ENCODE data around the gene KIF21A. TPM values are rescaled to one million over a fixed set of nuclear protein-coding genes. Genes with fewer than 3 reads are reported as not detected.

KIF21A gene
- total RNA-seq, 1 experiment from 2014 or later: 29.1 TPM

DNA sequence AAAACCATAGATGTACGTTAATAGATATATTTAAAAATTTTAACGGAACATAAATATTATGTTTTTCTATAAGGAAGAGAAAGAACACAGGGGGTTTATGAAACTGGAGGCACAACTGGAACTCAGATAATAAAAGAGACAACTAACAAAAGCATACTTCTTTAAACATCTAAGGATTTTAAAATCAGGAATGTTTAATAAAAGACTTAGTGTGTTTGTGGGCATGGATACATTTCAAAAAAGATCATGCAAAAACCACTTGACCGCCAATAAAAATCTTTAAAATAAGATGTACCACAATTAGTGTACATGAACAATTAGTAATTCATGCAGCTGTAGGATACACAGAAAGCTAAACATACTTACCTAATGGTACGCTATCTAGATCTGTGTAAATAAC lies 113.0 kb downstream of the KIF21A start:
- intact Hi-C loops (cut with micrococcal nuclease): no loop called here
- Histone ChIP-seq H3K79me2 (ENCODE audit: insufficient read depth, low read length) (no peaks in the 10 kb centered on the region), H3K9me3 (ENCODE audit: control insufficient read depth in 1 of 2, insufficient read depth in 1 of 2, low read depth in 1 of 2, low read length in 2 of 2) (no peaks in the 10 kb centered on the region), H3K27ac (ENCODE audit: low read depth, low read length) (no peak overlapping the region), H3K4me3 (replicated peaks in 1 of 2; ENCODE audit: low read depth in 1 of 2, low read length in 2 of 2) (no peak overlapping the region), H3K4me1 (ENCODE audit: control insufficient read depth in 1 of 2, insufficient read depth in 2 of 2, low read length in 2 of 2) (no peaks in the 10 kb centered on the region), H3K9ac (ENCODE audit: low read length) (no peak overlapping the region), H3K9me2 (ENCODE audit: insufficient read depth) (no peaks in the 10 kb centered on the region), H3K36me3 (ENCODE audit: control insufficient read depth in 1 of 2, insufficient read depth in 2 of 2, low read length in 2 of 2) (peaks cover 5 to 14% of the 10 kb centered on the region in 2 experiments; a peak in 2 of 4 replicates), H3K27me3 (ENCODE audit: insufficient read depth, low read length) (no peaks in the 10 kb centered on the region), H3K4me2 (ENCODE audit: low read length) (no peak overlapping the region), H4K20me1 (ENCODE audit: insufficient read depth) (no peaks in the 10 kb centered on the region), H2AFZ (ENCODE audit: low read depth, low read length, poor library complexity, severe bottlenecking) (no peak overlapping the region)
- TF ChIP-seq EZH2 (IDR thresholded peaks at IDR 0.05): no peak
- TF ChIP-seq, protein P1, sequence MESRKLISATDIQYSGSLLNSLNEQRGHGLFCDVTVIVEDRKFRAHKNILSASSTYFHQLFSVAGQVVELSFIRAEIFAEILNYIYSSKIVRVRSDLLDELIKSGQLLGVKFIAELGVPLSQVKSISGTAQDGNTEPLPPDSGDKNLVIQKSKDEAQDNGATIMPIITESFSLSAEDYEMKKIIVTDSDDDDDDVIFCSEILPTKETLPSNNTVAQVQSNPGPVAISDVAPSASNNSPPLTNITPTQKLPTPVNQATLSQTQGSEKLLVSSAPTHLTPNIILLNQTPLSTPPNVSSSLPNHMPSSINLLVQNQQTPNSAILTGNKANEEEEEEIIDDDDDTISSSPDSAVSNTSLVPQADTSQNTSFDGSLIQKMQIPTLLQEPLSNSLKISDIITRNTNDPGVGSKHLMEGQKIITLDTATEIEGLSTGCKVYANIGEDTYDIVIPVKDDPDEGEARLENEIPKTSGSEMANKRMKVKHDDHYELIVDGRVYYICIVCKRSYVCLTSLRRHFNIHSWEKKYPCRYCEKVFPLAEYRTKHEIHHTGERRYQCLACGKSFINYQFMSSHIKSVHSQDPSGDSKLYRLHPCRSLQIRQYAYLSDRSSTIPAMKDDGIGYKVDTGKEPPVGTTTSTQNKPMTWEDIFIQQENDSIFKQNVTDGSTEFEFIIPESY (IDR thresholded peaks at IDR 0.05; ENCODE audit: extremely low read depth, insufficient replicate concordance, low read length): no peak
- no peak for TF ChIP-seq ZNF274 (IDR thresholded peaks at IDR 0.05; ENCODE audit: low read depth, low read length)
- TF ChIP-seq, protein P2, sequence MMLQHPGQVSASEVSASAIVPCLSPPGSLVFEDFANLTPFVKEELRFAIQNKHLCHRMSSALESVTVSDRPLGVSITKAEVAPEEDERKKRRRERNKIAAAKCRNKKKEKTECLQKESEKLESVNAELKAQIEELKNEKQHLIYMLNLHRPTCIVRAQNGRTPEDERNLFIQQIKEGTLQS (IDR thresholded peaks at IDR 0.05): no peak
- no peak for TF ChIP-seq ELF1 (IDR thresholded peaks at IDR 0.05; ENCODE audit: borderline replicate concordance, low read depth)
- TF ChIP-seq, protein P3, sequence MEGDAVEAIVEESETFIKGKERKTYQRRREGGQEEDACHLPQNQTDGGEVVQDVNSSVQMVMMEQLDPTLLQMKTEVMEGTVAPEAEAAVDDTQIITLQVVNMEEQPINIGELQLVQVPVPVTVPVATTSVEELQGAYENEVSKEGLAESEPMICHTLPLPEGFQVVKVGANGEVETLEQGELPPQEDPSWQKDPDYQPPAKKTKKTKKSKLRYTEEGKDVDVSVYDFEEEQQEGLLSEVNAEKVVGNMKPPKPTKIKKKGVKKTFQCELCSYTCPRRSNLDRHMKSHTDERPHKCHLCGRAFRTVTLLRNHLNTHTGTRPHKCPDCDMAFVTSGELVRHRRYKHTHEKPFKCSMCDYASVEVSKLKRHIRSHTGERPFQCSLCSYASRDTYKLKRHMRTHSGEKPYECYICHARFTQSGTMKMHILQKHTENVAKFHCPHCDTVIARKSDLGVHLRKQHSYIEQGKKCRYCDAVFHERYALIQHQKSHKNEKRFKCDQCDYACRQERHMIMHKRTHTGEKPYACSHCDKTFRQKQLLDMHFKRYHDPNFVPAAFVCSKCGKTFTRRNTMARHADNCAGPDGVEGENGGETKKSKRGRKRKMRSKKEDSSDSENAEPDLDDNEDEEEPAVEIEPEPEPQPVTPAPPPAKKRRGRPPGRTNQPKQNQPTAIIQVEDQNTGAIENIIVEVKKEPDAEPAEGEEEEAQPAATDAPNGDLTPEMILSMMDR (IDR thresholded peaks at IDR 0.05 in 2 of 3, conservative IDR thresholded peaks at IDR 0.05 in 1 of 3; ENCODE audit: borderline replicate concordance in 1 of 3, insufficient read depth in 1 of 3, low read depth in 2 of 3, low read length in 2 of 3): no peak
- TF ChIP-seq YY1 (IDR thresholded peaks at IDR 0.05; ENCODE audit: extremely low read depth, insufficient replicate concordance, low read depth, low read length): no peak
- no peak for TF ChIP-seq SIN3A (IDR thresholded peaks at IDR 0.05; ENCODE audit: low read depth)
- no peak for TF ChIP-seq FOSL1 (IDR thresholded peaks at IDR 0.05; ENCODE audit: low read depth)
- TF ChIP-seq POLR2AphosphoS5 (IDR thresholded peaks at IDR 0.05; ENCODE audit: low read depth, low read length): no peak
- TF ChIP-seq, protein P4, sequence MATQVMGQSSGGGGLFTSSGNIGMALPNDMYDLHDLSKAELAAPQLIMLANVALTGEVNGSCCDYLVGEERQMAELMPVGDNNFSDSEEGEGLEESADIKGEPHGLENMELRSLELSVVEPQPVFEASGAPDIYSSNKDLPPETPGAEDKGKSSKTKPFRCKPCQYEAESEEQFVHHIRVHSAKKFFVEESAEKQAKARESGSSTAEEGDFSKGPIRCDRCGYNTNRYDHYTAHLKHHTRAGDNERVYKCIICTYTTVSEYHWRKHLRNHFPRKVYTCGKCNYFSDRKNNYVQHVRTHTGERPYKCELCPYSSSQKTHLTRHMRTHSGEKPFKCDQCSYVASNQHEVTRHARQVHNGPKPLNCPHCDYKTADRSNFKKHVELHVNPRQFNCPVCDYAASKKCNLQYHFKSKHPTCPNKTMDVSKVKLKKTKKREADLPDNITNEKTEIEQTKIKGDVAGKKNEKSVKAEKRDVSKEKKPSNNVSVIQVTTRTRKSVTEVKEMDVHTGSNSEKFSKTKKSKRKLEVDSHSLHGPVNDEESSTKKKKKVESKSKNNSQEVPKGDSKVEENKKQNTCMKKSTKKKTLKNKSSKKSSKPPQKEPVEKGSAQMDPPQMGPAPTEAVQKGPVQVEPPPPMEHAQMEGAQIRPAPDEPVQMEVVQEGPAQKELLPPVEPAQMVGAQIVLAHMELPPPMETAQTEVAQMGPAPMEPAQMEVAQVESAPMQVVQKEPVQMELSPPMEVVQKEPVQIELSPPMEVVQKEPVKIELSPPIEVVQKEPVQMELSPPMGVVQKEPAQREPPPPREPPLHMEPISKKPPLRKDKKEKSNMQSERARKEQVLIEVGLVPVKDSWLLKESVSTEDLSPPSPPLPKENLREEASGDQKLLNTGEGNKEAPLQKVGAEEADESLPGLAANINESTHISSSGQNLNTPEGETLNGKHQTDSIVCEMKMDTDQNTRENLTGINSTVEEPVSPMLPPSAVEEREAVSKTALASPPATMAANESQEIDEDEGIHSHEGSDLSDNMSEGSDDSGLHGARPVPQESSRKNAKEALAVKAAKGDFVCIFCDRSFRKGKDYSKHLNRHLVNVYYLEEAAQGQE (IDR thresholded peaks at IDR 0.05; ENCODE audit: low read depth): no peak
- CTCF ChIA-PET: no interaction called here
- BruUV-seq (replicated peaks): no TSS peak
- no peak for DNase-seq (ENCODE audit: low read depth, low spot score)
- POLR2A ChIA-PET: no interaction called here
- RAD21 ChIA-PET (ENCODE audit: low non-redundant PET in 1 of 2, low total read pairs in 2 of 2, uncharacterized antibody in 2 of 2, unreplicated experiment in 2 of 2): no interaction called here
- ATAC-seq: no peak

All from HCT116 (cell line).